Thoracic aorta (tissue), 2 donors: ENCODE data around the gene KDM7A. TPM values are rescaled to one million over a fixed set of nuclear protein-coding genes. Genes with fewer than 3 reads are reported as not detected.
A peak's percentile ranks its signal among the peaks of the same experiment; 100 is the strongest.

Source experiments
- ATAC-seq: fragments of 150-250 bp; one replicate; pipeline ENCODE4 v1.8.0; 2017; ENCODE audit warnings: low read depth; ENCODE audit not compliant: insufficient number of reproducible peaks, low FRiP score
- DNase-seq: peaks from one replicate; pipeline ENCODE4 v3.0.0-alpha.2; 2020; ENCODE audit warnings: low spot score
- H3K27ac ChIP-seq, 2 donors: fragments of 200-600 bp; sonication (generic); 1 replicate in 1 of 2; 2 replicates in 1 of 2; pipeline ENCODE4 v1.5.1; 2016; ENCODE audit warnings: mild to moderate bottlenecking in 2 of 2, moderate library complexity in 2 of 2
- H3K27me3 ChIP-seq: fragments of 200-600 bp; sonication (generic); replicated peaks from 2 replicates; pipeline ENCODE4 v1.6.0; 2016; ENCODE audit warnings: mild to moderate bottlenecking; ENCODE audit not compliant: insufficient read depth
- H3K36me3 ChIP-seq: fragments of 200-600 bp; sonication (generic); one replicate; pipeline ENCODE4 v1.5.1; 2016
- H3K4me1 ChIP-seq, 2 donors: fragments of 200-600 bp; sonication (generic); 1 replicate in 1 of 2; 2 replicates in 1 of 2; pipeline versions ENCODE4 v1.5.1 to v1.6.0; 2016; ENCODE audit warnings: low read depth in 2 of 2, mild to moderate bottlenecking in 1 of 2; ENCODE audit not compliant: control insufficient read depth in 1 of 2
- H3K4me3 ChIP-seq: fragments of 200-600 bp; sonication (generic); 2 replicates; pipeline ENCODE4 v1.5.1; 2016; ENCODE audit warnings: mild to moderate bottlenecking
- H3K9me3 ChIP-seq: fragments of 200-600 bp; sonication (generic); 2 replicates; pipeline ENCODE4 v1.5.1; 2016
- total RNA-seq, 2 donors: library from RNA; depleted of rRNA; stranded (reverse); fragments of >200 nt; gene quantifications; one replicate each; pipeline versions ENCODE4 v1.1.0 to v1.2.3, GENCODE V29; 2016
- TF ChIP-seq, protein P1 (sequence below): fragments of 200-600 bp; sonication (generic); IDR thresholded peaks from one replicate; pipeline ENCODE4 v1.5.1; 2019; ENCODE audit warnings: antibody characterized with exemption

The KDM7A gene, protein sequence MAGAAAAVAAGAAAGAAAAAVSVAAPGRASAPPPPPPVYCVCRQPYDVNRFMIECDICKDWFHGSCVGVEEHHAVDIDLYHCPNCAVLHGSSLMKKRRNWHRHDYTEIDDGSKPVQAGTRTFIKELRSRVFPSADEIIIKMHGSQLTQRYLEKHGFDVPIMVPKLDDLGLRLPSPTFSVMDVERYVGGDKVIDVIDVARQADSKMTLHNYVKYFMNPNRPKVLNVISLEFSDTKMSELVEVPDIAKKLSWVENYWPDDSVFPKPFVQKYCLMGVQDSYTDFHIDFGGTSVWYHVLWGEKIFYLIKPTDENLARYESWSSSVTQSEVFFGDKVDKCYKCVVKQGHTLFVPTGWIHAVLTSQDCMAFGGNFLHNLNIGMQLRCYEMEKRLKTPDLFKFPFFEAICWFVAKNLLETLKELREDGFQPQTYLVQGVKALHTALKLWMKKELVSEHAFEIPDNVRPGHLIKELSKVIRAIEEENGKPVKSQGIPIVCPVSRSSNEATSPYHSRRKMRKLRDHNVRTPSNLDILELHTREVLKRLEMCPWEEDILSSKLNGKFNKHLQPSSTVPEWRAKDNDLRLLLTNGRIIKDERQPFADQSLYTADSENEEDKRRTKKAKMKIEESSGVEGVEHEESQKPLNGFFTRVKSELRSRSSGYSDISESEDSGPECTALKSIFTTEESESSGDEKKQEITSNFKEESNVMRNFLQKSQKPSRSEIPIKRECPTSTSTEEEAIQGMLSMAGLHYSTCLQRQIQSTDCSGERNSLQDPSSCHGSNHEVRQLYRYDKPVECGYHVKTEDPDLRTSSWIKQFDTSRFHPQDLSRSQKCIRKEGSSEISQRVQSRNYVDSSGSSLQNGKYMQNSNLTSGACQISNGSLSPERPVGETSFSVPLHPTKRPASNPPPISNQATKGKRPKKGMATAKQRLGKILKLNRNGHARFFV
- 10 to 100 TPM; 27.9 to 42.7 TPM for total RNA-seq

DNA sequence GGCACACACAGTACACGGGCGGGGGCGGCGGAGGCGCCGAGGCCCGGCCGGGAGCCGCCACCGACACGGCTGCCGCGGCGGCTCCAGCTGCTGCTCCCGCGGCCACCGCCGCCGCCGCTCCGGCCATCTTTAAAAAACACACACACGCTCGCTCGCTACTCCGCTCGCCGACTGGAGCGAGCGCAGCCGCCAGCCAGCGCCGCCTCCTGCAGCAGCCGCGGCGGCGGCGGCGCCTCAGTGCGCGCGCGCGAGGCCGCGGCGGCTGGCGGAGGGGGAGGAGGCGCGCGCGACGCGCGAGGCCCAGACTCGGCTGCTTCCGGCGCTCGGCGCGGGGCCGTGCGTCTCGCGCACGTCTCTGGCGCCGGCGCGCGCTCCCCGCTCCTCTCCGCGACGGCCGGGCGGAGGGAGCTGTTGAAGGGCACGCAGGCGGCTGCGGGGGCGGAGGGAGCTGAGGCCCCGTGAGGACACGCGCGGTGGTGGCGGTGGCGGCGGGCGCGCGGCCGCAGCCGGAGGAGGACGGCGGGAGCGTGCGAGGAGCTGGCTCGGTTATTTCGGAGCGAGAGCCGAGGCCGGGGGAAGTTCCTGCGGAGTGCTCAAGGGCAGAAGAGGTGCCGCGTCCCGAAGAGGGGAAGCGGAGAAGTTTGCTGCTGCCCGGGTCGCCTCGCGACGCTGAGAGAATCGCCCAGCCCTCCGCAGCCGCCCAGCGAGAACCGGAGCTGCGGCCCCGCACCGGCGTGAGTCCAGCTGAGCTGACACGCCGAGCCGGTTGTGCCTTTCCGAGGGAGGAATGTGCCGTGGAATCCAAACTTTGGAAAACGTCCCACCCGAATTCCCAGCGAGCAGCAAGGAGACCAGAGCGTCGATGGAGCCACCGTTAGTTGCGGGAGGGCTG lies at the start of gene KDM7A:
Gene KDM7A (minus strand): TSS at position 173 of the 892 bp plus-strand sequence. CDS start 46 bp downstream, at position 127.
- DNase-seq = peak; percentile 77
- Histone ChIP-seq H3K4me3 (peak within 1 kb of the TSS; percentile 98), H3K4me1 (peaks cover 0 to 18% of the 10 kb centered on the region in 2 donors), H3K27ac (peak within 1 kb of the TSS; percentile 99 to 100), H3K36me3 (no peaks in the 10 kb centered on the region), H3K27me3 (no peaks in the 10 kb centered on the region), H3K9me3 (no peaks in the 10 kb centered on the region)
- TF ChIP-seq, protein P1, sequence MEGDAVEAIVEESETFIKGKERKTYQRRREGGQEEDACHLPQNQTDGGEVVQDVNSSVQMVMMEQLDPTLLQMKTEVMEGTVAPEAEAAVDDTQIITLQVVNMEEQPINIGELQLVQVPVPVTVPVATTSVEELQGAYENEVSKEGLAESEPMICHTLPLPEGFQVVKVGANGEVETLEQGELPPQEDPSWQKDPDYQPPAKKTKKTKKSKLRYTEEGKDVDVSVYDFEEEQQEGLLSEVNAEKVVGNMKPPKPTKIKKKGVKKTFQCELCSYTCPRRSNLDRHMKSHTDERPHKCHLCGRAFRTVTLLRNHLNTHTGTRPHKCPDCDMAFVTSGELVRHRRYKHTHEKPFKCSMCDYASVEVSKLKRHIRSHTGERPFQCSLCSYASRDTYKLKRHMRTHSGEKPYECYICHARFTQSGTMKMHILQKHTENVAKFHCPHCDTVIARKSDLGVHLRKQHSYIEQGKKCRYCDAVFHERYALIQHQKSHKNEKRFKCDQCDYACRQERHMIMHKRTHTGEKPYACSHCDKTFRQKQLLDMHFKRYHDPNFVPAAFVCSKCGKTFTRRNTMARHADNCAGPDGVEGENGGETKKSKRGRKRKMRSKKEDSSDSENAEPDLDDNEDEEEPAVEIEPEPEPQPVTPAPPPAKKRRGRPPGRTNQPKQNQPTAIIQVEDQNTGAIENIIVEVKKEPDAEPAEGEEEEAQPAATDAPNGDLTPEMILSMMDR = no peak
- ATAC-seq = peak; percentile 47

DNA sequence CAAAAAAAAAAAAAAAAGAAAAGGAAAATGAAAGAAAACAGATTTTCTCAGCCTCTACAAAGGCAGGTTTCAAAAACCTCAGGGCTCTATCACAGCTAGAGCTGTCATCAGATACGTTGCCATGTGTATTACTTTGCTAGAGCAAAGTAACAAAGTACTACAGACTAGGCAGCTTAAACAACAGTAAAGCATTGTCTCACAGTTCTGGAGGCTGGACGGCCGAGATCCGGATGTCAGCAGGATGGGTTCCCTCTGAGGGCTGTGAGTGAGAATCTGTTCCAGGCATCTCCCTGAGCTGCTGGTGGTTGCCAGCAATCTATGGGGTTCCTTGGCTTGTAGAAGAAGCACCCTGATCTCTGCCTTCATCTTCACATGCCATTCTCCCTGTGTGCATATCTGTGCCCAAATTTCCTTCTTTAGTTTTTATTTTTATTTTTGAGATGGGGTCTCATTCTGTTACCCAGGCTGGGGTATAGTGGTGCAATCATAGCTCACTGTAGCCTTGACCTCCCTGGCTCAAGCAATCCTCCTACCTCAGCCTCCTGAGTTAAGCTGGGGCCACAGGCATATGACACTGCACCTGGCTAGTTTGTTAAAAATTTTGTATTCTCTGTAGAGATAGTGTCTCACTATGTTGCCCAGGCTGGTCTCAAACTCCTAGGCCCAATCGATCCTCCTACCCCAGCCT lies 48.9 kb upstream of the KDM7A start:
- no peaks in the 10 kb centered on the region for H3K9me3 ChIP-seq
- ATAC-seq (no peak), DNase-seq (no peak)
- TF ChIP-seq, protein P1 = no peak
- no peaks in the 10 kb centered on the region for H3K27me3 ChIP-seq
- no peak overlapping the region for H3K27ac ChIP-seq
- peaks cover 0 to 7% of the 10 kb centered on the region in 2 donors for H3K4me1 ChIP-seq
- H3K4me3 ChIP-seq = no peak overlapping the region
- H3K36me3 ChIP-seq = no peaks in the 10 kb centered on the region

DNA sequence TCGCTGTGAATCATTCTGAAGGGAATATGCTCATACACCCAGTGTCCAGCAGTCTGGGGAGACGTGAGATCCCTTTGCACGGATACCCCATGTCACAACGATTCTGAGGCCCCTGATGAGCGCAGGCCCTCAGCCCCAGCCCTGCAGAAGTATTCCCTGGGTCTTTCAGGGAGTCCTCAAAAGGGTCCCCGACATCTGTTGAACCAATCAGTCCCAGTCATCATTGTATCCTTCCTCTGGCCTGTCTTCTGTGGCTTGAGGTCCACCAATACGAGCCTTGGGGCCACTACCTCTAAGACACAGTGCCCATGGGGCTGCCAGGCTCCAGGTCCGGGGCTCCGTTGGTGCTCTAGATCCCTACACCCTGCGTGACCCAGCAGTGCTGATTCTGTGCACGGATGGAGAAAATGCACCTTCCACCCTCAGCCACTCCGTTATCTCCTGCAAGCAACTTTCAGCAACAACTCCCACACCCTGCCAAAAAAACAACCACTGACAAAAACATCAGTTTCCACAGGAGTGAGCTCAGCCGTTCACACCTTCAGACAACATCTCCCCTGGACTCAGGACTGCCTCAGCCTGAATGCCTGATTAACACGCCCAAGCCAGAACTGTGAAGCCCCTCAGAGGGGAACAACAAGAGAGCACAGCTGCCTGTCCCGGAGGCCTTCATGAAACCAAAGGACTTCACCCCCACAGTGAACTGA lies 46.9 kb upstream of the KDM7A start:
- Histone ChIP-seq H3K27me3 (no peaks in the 10 kb centered on the region), H3K4me3 (no peak overlapping the region), H3K27ac (no peak overlapping the region), H3K9me3 (no peaks in the 10 kb centered on the region), H3K4me1 (no peaks in the 10 kb centered on the region), H3K36me3 (no peaks in the 10 kb centered on the region)
- DNase-seq (no peak), ATAC-seq (no peak)
- TF ChIP-seq, protein P1 = no peak

DNA sequence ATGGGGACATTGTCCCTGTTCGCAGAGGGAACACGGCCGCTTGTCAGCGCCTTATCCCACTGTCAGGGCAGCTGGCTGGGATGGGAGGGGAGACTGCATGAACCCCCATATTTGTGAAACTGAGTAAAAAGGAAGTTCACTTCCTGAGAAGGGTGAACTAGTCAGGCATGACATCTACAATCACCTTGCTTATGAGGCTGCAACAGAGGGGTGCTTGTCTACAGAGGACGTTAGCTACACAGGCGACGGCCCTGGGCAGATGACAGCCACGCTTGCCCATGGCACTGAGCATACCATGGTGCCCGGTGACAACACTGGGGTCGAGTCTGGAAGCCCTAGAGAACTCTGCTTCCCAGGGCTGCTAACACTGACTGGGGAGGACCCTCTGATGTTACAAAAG lies 46.0 kb upstream of the KDM7A start:
- no peak overlapping the region for H3K4me3 ChIP-seq
- H3K4me1 ChIP-seq = no peaks in the 10 kb centered on the region
- TF ChIP-seq, protein P1 = no peak
- H3K27me3 ChIP-seq = no peaks in the 10 kb centered on the region
- no peak overlapping the region for H3K27ac ChIP-seq
- no peak for DNase-seq
- H3K36me3 ChIP-seq = no peaks in the 10 kb centered on the region
- H3K9me3 ChIP-seq = no peaks in the 10 kb centered on the region
- ATAC-seq = no peak
